HCT116 (cell line): ENCODE data around the gene PPP6R3. TPM values are rescaled to one million over a fixed set of nuclear protein-coding genes. Genes with fewer than 3 reads are reported as not detected.
"Not testable (repeated sequence)": the region's sequence is repeated elsewhere in the genome, so short reads cannot be mapped to it uniquely, and the experiment has no call there.

Experiments used
- ATAC-seq: fragments of 200-7000 bp; cut with Tn5 transposase; 2 replicates; pipeline ENCODE4 v1.9.1; 2020; ENCODE audit warnings: mild to moderate bottlenecking, moderate library complexity
- BruUV-seq: library from RNA; stranded (reverse); fragments of 400-500 nt; replicated peaks from 2 replicates; lab custom pipeline; 2021; lab: Mats Ljungman, UMichigan
- CTCF ChIA-PET: fragments of 300-600 bp; sonication (Branson Sonifier 250); formaldehyde crosslinking; loops from one replicate; lab custom pipeline; 2021; ENCODE audit warnings: antibody characterized with exemption; lab: Charles Lee
- POLR2A ChIA-PET: fragments of 300-600, 350-600 bp; sonication (Branson Sonifier 250); formaldehyde crosslinking; loops from one replicate; lab custom pipeline; 2021; ENCODE audit warnings: antibody characterized with exemption; lab: Charles Lee
- RAD21 ChIA-PET, 2 experiments: fragments of 300-600 bp; sonication (Branson Sonifier 250); formaldehyde crosslinking; loops; one replicate each; lab custom pipeline; 2023; ENCODE audit warnings: low total read pairs in 2 of 2; ENCODE audit not compliant: uncharacterized antibody in 2 of 2, unreplicated experiment in 2 of 2, low non-redundant PET in 1 of 2; lab: Charles Lee
- DNase-seq: peaks from one replicate; pipeline ENCODE4 v3.0.0-alpha.2; 2010; ENCODE audit warnings: low read depth, low spot score
- H2AFZ ChIP-seq: fragments of 200-600 bp; shearing (Covaris generic), sonication (generic); 2 replicates; pipeline ENCODE4 v1.6.1; 2017; ENCODE audit warnings: low read depth, mixed run types, mixed read lengths, antibody characterized with exemption, low read length; ENCODE audit not compliant: poor library complexity, severe bottlenecking
- H3K27ac ChIP-seq: 2 replicates; pipeline ENCODE4 v1.5.1; 2012; ENCODE audit warnings: low read depth, low read length
- H3K27me3 ChIP-seq: fragments of 200-600 bp; sonication (generic); 2 replicates; pipeline ENCODE4 v1.6.1; 2016; ENCODE audit warnings: mixed run types, low read length, mixed read lengths; ENCODE audit not compliant: insufficient read depth
- H3K36me3 ChIP-seq, 2 experiments: fragments of 200-500 bp in 1 of 2; fragments of 200-600 bp in 1 of 2; sonication (Bioruptor generic) in 1 of 2; sonication (generic) in 1 of 2; 2 replicates each; pipeline versions ENCODE4 v1.5.1 to v1.6.1; 2014 to 2016; ENCODE audit warnings: low read length in 2 of 2, inconsistent platforms in 1 of 2, mixed read lengths in 1 of 2, mixed run types in 1 of 2; ENCODE audit not compliant: insufficient read depth in 2 of 2, control insufficient read depth in 1 of 2
- H3K4me1 ChIP-seq, 2 experiments: fragments of 200-600 bp in 1 of 2; sonication (generic) in 1 of 2; 2 replicates each; pipeline versions ENCODE4 v1.5.1 to v1.6.1; 2012 to 2017; ENCODE audit warnings: low read length in 2 of 2, inconsistent platforms in 1 of 2, mild to moderate bottlenecking in 1 of 2, mixed read lengths in 1 of 2, mixed run types in 1 of 2, moderate library complexity in 1 of 2; ENCODE audit not compliant: insufficient read depth in 2 of 2, control insufficient read depth in 1 of 2
- H3K4me2 ChIP-seq: fragments of 200-600 bp; sonication (generic); 2 replicates; pipeline ENCODE4 v1.6.1; 2017; ENCODE audit warnings: mixed run types, low read length, mixed read lengths
- H3K4me3 ChIP-seq, 2 experiments: fragments of 200-600 bp in 1 of 2; sonication (generic) in 1 of 2; replicated peaks in 1 of 2; 2 replicates each; pipeline ENCODE4 v1.5.1; 2011 to 2016; ENCODE audit warnings: low read length in 2 of 2, control low read depth in 1 of 2, low read depth in 1 of 2, mild to moderate bottlenecking in 1 of 2, mixed read lengths in 1 of 2, mixed run types in 1 of 2
- H3K79me2 ChIP-seq: fragments of 200-600 bp; sonication (generic); 2 replicates; pipeline ENCODE4 v1.6.1; 2017; ENCODE audit warnings: mild to moderate bottlenecking, mixed run types, low read length, moderate library complexity, mixed read lengths; ENCODE audit not compliant: insufficient read depth
- H3K9ac ChIP-seq: fragments of 200-600 bp; sonication (generic); 2 replicates; pipeline ENCODE4 v1.6.1; 2016; ENCODE audit warnings: low read length, mixed read lengths
- H3K9me2 ChIP-seq: fragments of 200-600 bp; sonication (generic), shearing (Covaris generic); 2 replicates; pipeline ENCODE4 v1.6.1; 2017; ENCODE audit warnings: mixed run types, mild to moderate bottlenecking, moderate library complexity; ENCODE audit not compliant: insufficient read depth
- H3K9me3 ChIP-seq, 2 experiments: fragments of 200-500 bp in 1 of 2; fragments of 200-600 bp in 1 of 2; sonication (Bioruptor generic) in 1 of 2; sonication (generic) in 1 of 2; 2 replicates each; pipeline ENCODE4 v1.6.1; 2014 to 2017; ENCODE audit warnings: low read length in 2 of 2, mixed read lengths in 2 of 2, inconsistent platforms in 1 of 2, low read depth in 1 of 2, mild to moderate bottlenecking in 1 of 2, mixed run types in 1 of 2, moderate library complexity in 1 of 2; ENCODE audit not compliant: control insufficient read depth in 1 of 2, insufficient read depth in 1 of 2
- H4K20me1 ChIP-seq: fragments of 200-600 bp; sonication (generic), shearing (Covaris generic); 2 replicates; pipeline ENCODE4 v1.6.1; 2017; ENCODE audit warnings: mixed run types, mild to moderate bottlenecking, moderate library complexity; ENCODE audit not compliant: insufficient read depth
- CBX3 ChIP-seq: IDR thresholded peaks from 2 replicates; pipeline ENCODE4 v1.6.1; 2012; ENCODE audit warnings: low read depth
- CEBPB ChIP-seq: IDR thresholded peaks from 2 replicates; pipeline ENCODE4 v1.6.1; 2012; ENCODE audit warnings: low read depth
- FOSL1 ChIP-seq: IDR thresholded peaks from 2 replicates; pipeline ENCODE4 v1.6.1; 2012; ENCODE audit warnings: low read depth
- JUND ChIP-seq: IDR thresholded peaks from 2 replicates; pipeline ENCODE4 v1.6.1; 2012
- POLR2AphosphoS5 ChIP-seq: IDR thresholded peaks from 2 replicates; pipeline ENCODE4 v1.6.1; 2011; ENCODE audit warnings: mild to moderate bottlenecking, low read depth, low read length, moderate library complexity
- SP1 ChIP-seq: IDR thresholded peaks from 2 replicates; pipeline ENCODE4 v1.6.1; 2012; ENCODE audit warnings: low read depth
- SRF ChIP-seq: IDR thresholded peaks from 2 replicates; pipeline ENCODE4 v1.6.1; 2012; ENCODE audit warnings: low read depth
- TCF7L2 ChIP-seq: IDR thresholded peaks from 2 replicates; pipeline ENCODE4 v1.7.0; 2011; ENCODE audit warnings: borderline replicate concordance, inconsistent platforms; ENCODE audit not compliant: insufficient read depth, insufficient read length; ENCODE audit errors: extremely low read depth
- YY1 ChIP-seq: IDR thresholded peaks from 2 replicates; pipeline ENCODE4 v1.6.1; 2011; ENCODE audit warnings: low read length, low read depth, moderate library complexity, mild to moderate bottlenecking; ENCODE audit not compliant: insufficient replicate concordance; ENCODE audit errors: extremely low read depth
- intact Hi-C: fragments of 100-400 bp; cut with micrococcal nuclease; formaldehyde crosslinking; loops from 2 replicates; pipeline ENCODE4 v1.10.0; 2022
- total RNA-seq: library from RNA; stranded (reverse); gene quantifications from one replicate; pipeline ENCODE4 v1.2.1, GENCODE V29; 2021; ENCODE audit not compliant: unreplicated experiment
- TF ChIP-seq, protein P1 (sequence below): IDR thresholded peaks from 2 replicates; pipeline ENCODE4 v1.6.1; 2012; ENCODE audit warnings: low read depth

Gene PPP6R3
- total RNA-seq, 1 experiment from 2014 or later: 113 TPM

DNA sequence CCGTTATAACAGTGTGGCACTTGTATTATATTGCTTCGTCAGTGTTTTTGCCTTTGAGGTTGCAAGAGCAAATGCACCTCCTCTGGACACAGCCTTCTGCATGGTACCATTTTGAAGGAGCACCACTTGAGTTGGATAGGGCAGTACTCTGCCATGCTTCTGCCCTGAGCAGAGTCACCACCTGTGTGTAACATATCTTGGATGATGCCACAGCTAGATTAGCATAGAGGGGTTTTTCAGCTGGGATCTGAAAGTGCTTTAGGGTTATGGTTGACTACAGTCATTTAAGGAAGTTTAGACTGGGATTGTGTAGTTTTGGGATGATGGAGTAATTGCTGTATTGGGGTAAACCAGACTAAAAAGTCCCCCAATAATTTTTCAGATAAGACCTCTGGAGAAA is 78.8 kb downstream of the PPP6R3 start (continued):
- TF ChIP-seq, protein P1, sequence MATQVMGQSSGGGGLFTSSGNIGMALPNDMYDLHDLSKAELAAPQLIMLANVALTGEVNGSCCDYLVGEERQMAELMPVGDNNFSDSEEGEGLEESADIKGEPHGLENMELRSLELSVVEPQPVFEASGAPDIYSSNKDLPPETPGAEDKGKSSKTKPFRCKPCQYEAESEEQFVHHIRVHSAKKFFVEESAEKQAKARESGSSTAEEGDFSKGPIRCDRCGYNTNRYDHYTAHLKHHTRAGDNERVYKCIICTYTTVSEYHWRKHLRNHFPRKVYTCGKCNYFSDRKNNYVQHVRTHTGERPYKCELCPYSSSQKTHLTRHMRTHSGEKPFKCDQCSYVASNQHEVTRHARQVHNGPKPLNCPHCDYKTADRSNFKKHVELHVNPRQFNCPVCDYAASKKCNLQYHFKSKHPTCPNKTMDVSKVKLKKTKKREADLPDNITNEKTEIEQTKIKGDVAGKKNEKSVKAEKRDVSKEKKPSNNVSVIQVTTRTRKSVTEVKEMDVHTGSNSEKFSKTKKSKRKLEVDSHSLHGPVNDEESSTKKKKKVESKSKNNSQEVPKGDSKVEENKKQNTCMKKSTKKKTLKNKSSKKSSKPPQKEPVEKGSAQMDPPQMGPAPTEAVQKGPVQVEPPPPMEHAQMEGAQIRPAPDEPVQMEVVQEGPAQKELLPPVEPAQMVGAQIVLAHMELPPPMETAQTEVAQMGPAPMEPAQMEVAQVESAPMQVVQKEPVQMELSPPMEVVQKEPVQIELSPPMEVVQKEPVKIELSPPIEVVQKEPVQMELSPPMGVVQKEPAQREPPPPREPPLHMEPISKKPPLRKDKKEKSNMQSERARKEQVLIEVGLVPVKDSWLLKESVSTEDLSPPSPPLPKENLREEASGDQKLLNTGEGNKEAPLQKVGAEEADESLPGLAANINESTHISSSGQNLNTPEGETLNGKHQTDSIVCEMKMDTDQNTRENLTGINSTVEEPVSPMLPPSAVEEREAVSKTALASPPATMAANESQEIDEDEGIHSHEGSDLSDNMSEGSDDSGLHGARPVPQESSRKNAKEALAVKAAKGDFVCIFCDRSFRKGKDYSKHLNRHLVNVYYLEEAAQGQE: no peak
- no peak for TF ChIP-seq SP1
- TF ChIP-seq FOSL1: no peak
- TF ChIP-seq TCF7L2: no peak
- TF ChIP-seq SRF: no peak
- no peak for TF ChIP-seq CEBPB
- TF ChIP-seq POLR2AphosphoS5: no peak
- TF ChIP-seq JUND: no peak
- TF ChIP-seq YY1: no peak
- no peak for TF ChIP-seq CBX3

DNA sequence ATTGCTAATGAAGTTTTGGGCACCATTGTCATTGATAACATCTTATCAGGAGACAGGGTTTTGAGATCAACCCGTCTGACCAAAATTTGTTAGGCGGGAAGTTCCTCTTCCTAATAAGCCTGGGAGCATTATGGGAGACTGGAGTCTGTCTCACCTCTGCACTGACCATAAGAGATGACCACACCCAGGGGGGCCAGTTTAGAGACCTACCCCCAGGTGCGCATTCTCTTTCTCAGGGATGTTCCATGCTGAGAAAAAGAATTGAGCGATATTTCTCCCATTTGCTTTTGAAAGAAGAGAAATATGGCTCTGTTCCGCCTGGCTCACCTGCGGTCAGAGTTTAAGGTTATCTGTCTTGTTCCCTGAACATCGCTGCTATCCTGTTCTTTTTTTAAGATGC is 80.0 kb downstream of the PPP6R3 start:
- CTCF ChIA-PET, BruUV-seq: not testable (repeated sequence)
- peaks cover 99% of the 10 kb centered on the region for H3K79me2 ChIP-seq

More for the DNA sequence above, 80.0 kb downstream of the PPP6R3 start:
- H2AFZ ChIP-seq, POLR2A ChIA-PET, H3K9me2 ChIP-seq, H3K27me3 ChIP-seq, H3K27ac ChIP-seq, RAD21 ChIA-PET, H3K4me2 ChIP-seq, H3K9ac ChIP-seq, H3K4me3 ChIP-seq, DNase-seq, intact Hi-C loops, H3K9me3 ChIP-seq, ATAC-seq: not testable (repeated sequence)
- peaks cover 5 to 10% of the 10 kb centered on the region in 2 experiments; a peak in 3 of 4 replicates for H3K4me1 ChIP-seq
- H4K20me1 ChIP-seq: peaks cover 16% of the 10 kb centered on the region; the same call in 1 of the 2 replicates
- H3K36me3 ChIP-seq: peaks cover 7 to 40% of the 10 kb centered on the region in 2 experiments; a peak in 3 of 4 replicates
